ENCODE measurements around the gene LDLRAD1.
A peak's percentile ranks its signal among the peaks of the same experiment; 100 is the strongest.
"Not testable (repeated sequence)": the region's sequence is repeated elsewhere in the genome, so short reads cannot be mapped to it uniquely, and the experiment has no call there.

Gene LDLRAD1

DNA sequence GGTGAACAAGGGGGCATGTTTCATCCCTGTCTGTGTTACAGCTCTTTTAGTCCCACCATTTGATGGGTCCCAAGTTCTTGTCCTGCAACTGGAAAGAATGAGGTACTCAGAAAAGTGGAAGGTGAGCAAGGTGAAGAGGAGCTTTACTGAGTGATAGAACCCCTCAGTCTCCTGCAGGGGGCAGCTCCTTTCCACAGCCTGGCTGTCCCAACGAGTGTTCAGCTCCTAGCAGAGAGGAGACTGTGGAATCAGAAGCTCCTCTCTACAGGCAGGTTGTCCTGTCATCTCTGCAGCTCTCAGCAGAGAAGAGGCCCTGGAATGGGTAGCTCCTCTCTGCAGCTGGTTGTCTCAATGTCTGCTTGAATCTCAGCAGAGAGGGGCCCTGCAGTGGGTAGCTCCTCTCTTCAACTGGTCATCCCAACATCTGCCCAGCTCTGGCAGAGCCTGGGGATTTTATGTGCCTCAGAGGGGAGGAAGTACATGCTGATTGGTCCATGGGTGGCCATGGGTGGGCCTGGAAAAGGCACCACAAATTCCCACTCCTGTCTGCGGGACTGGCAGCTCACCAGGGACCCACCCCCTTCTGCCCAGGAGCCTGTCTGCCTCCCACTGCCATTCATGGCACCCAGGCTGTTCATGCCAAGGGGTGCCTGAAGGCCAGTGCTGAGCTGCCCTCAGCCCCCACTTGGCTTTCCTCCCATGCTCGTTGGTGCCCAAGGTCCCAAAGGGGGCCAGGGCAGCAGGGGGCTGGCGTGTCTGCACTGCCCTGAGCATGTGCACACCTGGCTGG is 25.7 kb downstream of the LDLRAD1 start:
- peak; percentile 17 for DNase-seq (ENCODE audit: low read depth)

DNA sequence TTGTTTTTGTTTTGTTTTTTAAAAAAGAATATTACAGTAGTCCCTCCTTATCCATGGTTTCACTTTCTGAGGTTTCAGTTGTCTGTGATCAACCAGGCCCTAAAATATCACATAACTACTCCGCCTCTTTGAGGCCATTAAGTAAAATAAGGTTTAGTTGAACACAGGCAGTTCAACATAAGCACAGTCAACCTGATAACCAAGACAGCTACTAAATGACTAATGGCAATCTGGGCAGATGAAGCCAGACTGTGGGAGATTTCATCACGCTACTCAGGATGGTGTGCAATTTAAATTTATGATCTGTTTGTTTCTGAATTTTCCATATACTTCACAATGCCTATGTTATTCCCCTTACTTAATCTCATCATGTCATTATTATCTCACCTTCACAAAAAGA is 30.1 kb downstream of the LDLRAD1 start:
- DNase-seq (ENCODE audit: low read depth) = peak; percentile 91

DNA sequence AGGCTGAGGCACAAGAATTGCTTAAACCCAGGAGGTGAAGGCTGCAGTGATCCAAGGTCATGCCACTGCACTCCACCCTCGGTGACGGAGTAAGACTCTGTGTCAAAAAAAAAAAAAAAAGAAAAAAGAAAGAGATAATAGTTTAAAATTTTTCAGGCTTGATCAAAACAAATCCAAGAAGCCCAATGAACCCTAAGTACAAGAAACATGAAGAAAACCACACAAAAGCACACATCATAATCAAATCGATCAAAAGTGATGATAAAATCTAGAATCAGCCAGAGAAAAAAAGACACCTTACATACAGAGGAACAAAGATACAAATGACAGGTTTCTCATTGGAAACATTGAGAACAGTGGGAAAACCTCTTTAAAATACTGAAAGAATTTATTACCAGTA is 31.5 kb downstream of the LDLRAD1 start:
- no peak for DNase-seq (ENCODE audit: low read depth)

DNA sequence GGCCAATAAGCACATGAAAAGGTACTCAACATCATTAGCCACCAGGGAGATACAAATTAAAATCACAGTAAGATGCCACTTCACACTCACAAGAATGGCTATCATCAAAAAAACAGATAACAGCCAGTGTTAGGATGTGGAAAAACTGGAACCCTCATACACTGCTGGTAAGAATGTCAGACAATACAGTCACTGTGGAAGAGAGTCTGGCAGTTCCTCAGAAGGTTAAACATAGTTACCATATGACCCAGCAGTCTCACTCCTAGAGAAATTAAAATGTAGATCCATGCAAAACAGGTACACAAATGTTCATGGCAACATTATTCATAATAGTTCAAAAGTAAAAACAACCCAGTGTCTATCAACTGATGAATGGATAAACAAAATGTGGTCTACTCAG is 33.3 kb downstream of the LDLRAD1 start:
- no peak for DNase-seq (ENCODE audit: low read depth)

DNA sequence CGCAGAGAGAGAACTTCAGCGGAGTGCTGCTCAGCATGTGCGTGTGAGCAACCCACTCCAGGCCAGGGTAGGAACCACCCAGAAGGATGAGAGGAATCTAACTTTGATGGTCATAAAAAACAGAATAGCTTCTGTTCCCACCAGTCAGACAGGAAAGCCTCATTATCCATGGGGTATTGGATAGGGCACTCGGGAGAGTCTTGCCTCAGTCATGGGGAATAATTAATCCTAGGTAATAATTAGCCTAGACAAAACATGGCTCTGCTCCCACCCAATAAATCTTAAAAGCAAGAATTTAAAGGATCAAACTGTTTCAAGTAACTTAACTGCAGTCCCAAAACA is 35.3 kb downstream of the LDLRAD1 start:
- no peak for DNase-seq (ENCODE audit: low read depth)

DNA sequence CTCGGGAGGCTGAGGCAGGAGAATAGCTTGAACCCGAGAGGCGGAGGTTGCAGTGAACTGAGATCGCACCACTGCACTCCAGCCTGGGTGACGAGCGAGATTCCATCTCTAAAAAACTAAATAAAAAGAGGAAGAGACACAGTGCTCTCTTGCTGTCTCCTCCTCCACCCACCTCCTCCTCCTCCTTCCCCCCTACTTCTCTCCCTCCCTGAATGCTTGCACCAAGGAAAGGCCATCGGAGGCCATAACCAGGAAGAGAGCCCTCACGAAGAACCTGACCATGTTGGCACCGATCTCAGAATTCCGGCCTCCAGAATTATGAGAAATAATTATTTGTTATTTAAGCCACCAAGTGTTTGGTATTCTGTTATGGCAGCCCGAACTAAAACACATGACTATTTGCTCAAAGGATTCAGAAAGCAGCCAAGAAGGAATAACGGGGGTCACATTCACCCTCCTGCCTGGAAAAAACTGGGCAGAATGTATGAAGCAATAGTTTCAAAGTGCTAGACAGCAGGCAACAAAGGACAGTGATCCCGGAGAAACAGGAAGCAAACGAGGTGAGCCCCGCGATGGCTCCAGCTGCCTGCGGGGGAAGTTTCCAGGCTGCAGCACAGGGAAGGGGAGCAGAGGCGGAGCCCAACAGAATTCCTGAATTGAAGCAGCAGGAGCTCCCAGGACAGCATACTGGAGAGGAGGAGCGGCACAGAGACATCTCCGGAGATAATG is 35.8 kb downstream of the LDLRAD1 start:
- peak; percentile 87 for DNase-seq (ENCODE audit: low read depth)

DNA sequence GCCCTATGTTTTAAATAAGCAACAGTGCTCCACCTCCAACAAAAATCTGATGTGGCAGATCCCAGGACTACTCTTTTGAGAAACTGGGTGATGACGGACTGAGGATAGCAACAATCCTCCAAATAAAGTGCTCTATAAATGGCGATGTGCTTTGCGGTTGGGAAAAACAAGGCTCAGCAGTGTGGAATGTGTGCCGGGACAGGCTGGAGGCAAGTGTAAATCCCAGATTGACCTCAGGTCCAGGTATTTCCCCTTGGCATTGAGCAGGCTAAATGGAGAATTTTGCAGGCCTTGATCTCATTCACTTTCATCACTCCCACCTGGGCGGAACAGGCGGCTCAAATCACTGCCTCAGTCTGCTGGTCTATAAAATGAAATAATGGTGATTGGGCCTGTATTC is 36.8 kb downstream of the LDLRAD1 start:
- peak; percentile 88 for DNase-seq (ENCODE audit: low read depth)

DNA sequence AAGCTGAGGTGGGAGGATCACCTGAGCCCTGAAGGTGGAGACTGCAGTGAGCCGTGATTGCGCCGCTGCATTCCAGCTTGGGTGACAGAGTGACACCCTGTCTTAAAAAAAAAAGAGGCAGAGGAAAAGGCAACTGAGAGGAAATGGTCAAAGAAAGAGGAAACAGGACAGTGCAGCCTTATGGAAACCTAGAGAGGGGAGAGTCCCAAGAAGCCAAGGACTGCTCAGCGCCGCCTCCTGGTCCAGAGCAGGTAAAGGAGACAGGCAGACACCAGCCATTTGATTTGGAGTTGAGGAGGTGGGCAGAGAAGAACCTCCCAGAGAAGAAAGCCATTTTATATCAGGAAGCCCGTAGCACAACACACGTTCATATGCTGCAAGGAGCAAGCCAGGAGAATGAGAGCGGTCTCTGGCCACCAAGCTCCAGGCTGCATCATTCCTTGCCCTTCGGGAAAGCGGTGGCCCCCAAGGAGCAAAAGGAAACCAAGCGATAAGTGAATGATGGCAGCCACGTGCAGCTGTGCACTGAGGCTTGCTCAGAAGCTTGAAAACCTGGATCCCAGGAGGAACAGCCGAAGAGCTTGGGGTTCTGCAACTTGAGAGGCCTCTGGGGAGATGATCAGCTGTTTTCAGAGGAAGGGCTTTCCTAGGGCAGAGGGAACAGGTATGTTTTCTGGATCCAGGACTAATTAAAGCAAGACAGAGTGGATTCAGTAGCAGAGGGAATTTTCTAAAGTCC is 38.1 kb downstream of the LDLRAD1 start:
- DNase-seq (ENCODE audit: low read depth) = no peak

DNA sequence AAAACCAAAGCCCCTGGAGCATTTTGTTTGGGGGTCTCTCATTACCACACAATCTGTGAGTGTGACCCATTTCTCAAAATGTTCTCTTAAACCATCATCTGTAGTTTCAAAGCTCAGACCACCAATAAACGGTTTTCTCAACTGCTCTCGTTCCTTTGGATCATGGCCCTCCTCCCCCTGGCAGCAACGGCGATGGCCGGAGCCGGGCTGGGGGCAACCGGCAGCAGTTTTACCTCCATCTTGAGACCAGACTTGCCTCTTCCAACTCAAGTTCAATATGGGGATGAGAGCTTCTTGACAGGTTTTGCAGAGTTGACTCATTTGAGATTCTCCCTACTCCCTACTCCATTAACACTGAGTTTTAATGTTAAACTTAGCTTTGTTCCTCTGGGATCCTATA is 42.1 kb downstream of the LDLRAD1 start:
- no peak for DNase-seq (ENCODE audit: low read depth)

DNA sequence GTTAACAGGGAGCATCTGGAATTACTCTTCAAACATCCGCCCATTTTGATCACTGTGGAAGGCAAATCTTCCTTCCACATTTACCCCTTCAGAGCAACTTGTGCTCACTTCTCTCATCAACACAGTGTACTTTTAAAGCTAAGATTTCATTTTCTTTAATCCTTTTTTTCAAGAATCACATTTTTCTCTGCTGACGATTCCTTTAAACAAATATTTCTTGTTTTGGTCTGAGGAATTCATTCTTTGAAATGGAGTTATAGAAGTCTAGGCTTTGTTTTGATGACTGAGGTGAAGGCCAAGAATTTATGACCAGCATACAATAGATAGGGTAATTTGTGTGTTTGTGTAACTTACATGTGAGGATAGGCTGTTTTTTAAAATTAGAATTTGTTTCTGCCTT is 46.3 kb downstream of the LDLRAD1 start:
- DNase-seq (ENCODE audit: low read depth) = peak; percentile 81

DNA sequence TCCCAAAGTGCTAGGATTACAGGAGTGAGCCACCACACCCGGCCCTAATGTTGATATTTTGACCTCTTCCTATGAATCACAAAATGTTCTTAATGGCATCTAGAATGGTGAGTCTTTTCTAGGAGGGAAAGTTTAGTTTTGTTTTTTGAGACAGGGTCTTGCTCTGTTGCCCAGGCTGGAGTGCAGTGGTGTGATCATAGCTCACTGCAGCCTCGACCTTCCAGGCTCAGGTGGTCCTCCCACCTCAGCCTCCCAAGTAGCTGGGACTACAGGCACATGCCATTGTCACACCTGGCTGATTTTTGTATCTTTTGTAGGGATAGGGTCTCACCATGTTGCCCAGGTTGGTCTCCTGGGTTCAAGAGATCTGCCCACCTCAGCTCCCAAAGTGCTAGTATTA is 48.7 kb downstream of the LDLRAD1 start:
- DNase-seq (ENCODE audit: low read depth) = not testable (repeated sequence)

DNA sequence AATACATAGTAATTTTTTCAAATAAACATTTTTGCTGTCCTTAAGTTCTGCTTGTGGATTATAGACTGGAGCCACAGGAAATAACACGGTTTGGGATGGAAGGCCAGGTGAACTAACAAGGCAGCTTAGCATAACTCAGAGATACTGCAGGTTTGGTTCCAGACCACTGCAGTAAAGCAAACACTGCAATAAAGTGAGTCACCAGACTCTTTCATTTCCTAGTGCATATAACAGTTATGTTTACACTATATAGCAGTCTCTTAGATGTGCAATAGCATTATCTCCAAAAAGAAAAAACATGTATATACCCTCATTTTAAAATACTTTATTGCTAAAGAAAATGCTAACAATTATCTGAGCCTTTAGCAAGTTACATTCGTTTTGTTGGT is 49.9 kb downstream of the LDLRAD1 start:
- peak; percentile 54 for DNase-seq (ENCODE audit: low read depth)

DNA sequence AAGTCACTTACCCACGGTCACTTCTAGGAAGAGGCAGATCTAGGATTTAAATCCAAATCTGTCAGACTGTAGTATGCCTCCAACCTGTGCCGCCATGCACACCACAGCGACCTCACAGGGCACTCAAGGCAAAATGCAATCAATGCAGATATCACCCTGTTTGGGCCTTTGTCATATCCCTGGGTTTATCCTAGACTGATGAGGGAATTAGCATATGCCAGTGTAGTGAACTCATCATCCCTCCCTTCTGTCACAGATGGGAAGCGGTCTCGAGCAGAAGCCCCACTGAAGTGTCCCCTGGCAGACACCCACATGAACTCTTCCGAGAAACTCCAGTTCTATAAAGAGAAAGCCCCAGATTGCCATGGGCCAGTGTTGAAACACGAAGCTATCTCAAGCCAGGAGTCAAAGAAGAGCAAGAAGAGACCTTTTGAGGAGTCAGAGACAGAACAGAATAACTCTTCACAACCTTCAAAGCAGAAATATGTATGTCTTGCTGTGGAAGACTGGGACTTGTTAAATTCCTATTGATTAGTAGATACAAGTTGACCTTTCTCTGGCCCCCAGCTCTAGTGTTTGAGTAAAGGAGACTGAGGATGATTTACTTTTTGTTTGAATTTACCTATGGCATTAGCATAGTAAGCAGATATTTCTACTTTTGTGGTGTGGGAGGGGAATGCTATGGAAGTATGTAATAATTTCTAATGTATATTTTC is 50.4 kb downstream of the LDLRAD1 start:
- no peak for DNase-seq (ENCODE audit: low read depth)

DNA sequence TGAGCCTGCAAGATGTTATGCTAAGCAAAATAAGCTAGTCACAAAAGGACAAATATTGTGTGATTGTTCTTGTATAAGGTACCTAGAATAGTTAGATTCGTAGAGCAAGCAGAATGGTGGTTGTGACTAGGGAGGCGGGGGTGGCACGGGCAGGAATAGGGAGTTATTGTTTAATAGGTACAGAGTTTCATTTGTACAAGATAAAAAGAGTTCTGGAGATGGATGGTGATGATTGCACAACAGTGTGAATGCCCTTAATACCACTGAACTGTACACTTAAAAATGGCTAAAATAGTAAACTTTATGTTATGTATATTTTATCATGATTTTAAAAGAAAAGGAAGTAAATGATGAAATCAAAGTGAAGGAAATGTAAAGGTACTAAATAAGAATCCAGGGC is 51.2 kb downstream of the LDLRAD1 start:
- peak; percentile 37 for DNase-seq (ENCODE audit: low read depth)

DNA sequence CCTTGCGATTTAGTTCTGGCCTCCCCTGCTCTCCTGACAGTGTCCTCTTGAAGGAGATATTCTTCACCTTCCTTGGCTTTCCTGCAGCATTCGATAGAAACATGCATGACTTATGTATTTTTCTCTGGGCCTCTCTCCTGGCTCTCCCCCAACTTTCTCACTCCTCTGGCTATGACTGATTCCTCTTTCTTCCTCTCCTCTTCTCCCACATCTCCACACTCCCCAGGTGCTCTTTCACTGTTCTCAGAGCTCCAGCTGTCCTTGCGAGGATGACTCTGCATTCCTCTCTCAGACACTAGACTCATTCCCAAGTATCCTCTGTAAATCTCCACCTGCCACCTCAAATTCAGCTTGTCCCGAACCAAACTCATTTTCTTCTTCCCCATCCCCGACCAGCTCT is 53.9 kb downstream of the LDLRAD1 start:
- peak; percentile 86 for DNase-seq (ENCODE audit: low read depth)

DNA sequence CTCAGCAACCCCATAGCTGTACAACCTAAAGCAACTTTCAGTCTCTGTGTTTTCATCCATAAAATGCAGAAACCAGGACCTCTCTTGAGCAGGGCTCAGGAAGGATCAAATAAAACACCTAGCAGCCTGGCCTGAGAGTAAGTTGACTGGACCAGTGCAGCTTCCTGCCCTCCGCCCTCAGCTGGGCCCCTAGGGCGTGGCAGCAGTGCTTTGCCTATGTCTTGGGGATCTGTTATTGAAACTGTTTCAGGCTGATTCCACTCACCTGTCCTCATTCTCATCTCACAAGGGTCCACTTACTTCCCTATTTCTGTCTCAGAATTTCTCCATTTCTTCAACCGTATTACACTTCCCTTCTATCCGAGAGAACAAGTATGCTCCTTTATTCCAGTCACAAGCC is 54.5 kb downstream of the LDLRAD1 start:
- no peak for DNase-seq (ENCODE audit: low read depth)

DNA sequence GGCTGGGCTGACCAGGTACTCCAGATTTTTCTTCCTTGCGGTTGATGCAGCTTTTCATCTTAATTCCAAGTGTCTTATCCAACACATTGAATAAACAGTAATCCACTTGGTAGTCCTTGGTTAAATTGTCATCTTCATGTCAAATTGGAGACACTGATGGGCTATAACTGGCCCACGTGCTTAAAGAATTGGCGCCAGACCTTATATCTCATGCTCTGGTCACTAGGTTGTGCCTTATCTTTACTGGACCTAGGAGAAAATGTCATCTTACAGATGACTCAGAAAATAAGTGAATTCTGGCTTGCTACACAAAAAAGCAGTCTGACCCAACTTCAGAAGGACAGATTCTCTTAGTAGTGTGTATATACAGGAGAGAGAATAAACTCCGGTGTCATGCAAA is 55.6 kb downstream of the LDLRAD1 start:
- no peak for DNase-seq (ENCODE audit: low read depth)

DNA sequence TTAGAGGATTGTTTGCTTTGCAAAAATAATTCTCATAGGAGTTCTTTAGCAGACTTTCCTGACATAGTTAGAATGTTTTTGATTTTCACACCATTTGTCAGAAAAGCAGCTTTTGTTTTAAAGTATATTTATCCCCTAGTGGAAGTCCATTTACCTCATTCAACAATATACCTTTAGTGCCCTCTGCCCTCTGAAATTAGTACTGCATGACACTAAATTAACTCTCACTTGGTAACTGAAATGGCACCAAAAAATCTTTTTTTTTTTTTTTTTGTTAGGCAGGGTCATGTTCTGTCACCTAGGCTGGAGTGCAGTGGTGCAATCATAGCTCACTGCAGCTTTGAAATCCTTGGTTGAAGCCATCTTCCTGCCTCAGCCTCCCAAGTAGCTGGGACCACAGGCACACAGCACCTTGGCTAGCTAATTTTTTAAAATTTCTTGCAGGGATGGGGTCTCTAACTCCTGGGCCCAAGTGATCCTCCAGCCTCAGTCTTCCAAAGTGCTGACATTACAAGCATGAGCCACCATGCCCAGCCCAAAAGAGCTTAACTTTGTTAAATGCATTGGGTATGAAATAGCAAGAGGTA is 58.2 kb downstream of the LDLRAD1 start:
- DNase-seq (ENCODE audit: low read depth) = peak; percentile 47

Measured in amniotic epithelial cell (primary cell).